Skin of body (tissue), 2 donors: ENCODE results near the gene HSPA8. TPM values are rescaled to one million over a fixed set of nuclear protein-coding genes. Genes with fewer than 3 reads are reported as not detected.
"Not testable (repeated sequence)": the region's sequence is repeated elsewhere in the genome, so short reads cannot be mapped to it uniquely, and the experiment has no call there.

Experiments used
- DNase-seq: peaks from one replicate; lab custom pipeline; 2025; lab: John Stamatoyannopoulos, UW
- total RNA-seq: library from RNA; depleted of rRNA; stranded (reverse); fragments of >200 nt; gene quantifications from one replicate; pipeline ENCODE4 v1.2.3, GENCODE V29; 2014

The HSPA8 gene
- total RNA-seq = 649 TPM

DNA sequence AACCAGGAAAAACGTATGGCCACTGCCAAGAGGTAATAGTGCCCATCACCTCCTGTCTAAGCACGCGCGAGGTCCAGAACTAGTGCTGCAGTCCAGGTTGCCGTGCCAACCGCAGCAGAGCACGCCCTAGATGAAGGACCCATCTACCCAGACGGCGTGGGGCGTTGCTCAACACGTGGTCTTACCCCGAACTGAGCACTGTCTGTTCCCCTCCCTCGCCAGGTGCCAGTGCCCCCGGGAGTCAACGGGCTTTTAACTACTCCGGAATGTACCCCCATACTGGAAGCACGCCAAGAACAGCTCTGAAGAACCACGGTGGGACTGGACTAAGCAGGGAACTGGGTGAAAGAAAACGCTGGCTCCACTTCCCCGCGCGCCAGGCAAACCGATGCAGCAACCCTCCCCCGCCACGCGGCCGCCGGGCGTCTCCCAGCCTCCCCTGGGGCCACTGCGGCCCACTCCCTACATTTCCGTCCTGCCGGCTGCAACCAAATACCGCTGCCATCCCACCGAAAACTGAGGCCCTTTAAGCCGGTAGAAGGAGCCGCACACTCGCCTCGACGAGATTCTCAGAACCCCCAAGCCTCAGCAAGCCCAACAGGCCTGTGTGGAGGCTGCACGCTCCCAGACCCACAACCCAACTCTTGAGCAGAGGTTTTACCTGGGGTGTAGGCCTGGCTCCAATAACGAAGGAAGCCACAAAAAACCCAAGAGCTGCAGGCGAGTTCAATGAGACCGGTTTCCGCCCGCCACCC is at the start of gene HSPA8:
HSPA8 (minus strand) TSS at position 734 of the 755 bp plus-strand sequence. CDS start 812 bp downstream, outside the sequence.
- peak; percentile 65 for DNase-seq

DNA sequence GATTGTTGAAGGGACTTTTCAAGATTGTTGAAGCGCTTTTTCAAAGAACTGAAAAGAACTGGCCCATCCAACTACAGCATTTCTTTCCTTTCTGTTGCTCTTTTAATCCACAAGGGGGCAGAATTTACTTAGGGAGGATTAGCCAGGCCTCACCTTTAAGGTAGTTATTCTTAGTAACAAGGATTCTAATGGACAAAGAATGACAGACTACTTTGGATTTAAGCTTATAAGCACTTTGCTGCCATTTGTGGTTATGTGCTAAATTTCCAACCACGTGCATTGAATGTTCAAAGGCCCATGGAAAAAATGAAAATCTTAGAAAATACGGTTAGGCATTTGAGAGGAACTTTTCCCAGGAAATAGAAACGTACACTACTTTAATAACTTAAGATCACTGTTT is 49.5 kb upstream of the HSPA8 start:
- peak; percentile 15 for DNase-seq

GRCh38 chr11:123110397-123110796 is 48.5 kb upstream of the HSPA8 start:
- DNase-seq = no peak

DNA sequence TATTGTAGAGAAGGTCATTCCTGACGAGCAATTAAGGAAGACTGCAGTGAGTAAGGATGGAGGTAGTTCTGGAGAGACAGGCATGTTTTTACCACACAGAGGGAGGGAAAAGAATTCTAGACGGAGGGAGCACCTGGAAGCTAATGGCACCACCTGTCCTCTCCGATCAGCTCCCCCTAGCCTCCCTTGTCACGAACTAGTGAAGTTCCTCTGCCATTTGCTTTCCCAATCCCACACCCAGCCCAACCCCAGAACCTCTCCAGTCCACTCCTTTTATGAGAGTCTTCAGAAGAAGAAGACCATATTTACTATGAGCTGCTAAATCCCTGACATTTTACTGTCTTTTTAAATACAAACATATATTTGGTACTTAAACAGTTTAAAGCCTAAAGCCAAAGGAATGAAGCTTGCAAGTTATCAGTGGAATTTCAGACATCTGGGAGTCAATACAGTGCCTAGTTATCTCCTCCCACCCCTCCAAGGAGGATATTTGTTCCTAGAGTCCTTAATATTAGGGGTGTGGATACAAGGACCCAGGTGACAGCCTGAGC is 46.1 kb upstream of the HSPA8 start:
- DNase-seq = no peak

GRCh38 chr11:123104697-123105096 is 42.8 kb upstream of the HSPA8 start:
- DNase-seq = no peak

GRCh38 chr11:123103326-123103980 is 41.5 kb upstream of the HSPA8 start:
- DNase-seq = peak; percentile 95

- DNase-seq = no peak
Measured at GRCh38 chr11:123100379-123101085, 38.6 kb upstream of the HSPA8 start.

- no peak for DNase-seq
Measured at GRCh38 chr11:123098990-123099389, 37.1 kb upstream of the HSPA8 start.

GRCh38 chr11:123093739-123094138 is 31.8 kb upstream of the HSPA8 start:
- no peak for DNase-seq

- no peak for DNase-seq
Measured at GRCh38 chr11:123091506-123091905, 29.6 kb upstream of the HSPA8 start.

DNA sequence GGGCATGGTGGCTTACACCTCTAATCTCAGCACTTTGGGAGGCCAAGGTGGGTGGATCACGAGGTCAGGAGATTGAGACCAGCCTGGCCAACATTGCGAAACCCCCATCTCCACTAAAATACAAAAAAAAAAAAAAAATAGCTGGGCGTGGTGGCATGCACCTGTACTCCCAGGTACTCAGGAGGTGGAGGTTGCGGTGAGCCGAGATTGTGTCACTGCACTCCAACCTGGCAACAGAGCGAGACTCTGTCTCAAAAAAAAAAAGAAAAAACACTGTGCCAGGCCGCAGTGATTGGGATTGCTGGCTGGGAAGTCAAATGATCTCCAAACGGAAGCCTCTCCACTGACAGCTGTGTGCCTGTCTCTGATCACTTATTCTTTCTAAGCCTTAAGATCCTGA is 28.2 kb upstream of the HSPA8 start:
- DNase-seq = not testable (repeated sequence)

DNA sequence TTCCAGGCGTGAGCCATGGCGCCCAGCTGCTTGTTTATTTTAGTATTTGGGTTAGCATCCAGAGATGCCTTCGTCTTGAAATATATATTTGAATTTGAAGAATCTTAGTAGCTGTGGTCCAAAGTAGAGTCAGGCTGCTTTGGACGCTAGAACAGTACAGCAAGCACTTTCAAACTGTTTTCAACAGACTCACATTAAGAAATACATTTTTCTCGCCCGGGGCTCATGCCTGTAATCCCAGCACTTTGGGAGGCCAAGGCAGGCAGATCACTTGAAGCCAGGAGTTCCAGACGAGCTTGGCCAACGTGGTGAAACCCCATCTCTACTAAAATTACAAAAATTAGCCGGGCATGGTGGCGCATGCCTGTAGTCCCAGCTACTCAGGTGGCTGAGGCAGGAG is 27.0 kb upstream of the HSPA8 start:
- not testable (repeated sequence) for DNase-seq

- not testable (repeated sequence) for DNase-seq
Measured at GRCh38 chr11:123087657-123088056, 25.7 kb upstream of the HSPA8 start.

DNA sequence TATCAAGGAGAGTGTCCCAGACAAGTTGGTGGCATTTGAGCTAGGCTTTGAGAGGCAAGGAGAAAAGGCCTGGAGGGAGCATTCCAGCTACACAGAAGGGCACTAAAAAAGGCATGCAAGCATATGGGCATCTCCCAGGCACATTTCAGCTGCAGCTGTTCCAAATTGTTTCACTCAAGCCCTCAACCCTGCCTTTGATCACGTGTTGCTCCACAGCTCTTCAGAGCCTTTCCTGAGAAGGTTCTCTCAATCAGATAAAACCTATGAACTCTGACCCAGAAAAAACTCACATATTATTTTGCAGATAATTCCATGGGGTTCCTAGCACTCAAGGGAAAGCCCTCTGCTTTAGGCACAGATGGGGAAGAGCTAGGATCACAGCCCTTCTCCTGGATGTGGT is 24.4 kb upstream of the HSPA8 start:
- DNase-seq = no peak

- no peak for DNase-seq
Measured at GRCh38 chr11:123085497-123085896, 23.6 kb upstream of the HSPA8 start.

GRCh38 chr11:123084454-123084853 is 22.5 kb upstream of the HSPA8 start:
- DNase-seq = no peak

GRCh38 chr11:123083623-123084029 is 21.7 kb upstream of the HSPA8 start:
- DNase-seq = peak; percentile 62

DNA sequence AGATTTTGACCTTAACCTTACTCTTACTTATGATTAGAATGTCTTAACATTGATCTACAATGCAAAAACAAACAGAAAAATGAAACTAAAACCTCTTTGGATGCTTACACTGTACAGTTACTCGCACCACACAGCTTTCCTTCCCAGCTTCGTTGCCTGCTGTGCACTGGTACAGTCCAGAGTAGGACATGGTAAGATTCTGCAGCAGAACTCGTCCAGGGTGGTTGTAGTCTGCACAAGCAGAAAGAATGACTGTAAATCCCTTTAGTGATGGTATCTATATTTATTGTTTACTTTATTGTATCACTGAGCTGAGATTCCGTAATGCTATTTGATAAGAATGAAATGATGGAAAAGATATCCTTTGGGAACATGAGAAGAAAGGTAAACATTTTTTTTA is 21.0 kb upstream of the HSPA8 start:
- no peak for DNase-seq

GRCh38 chr11:123080015-123080414 is 18.1 kb upstream of the HSPA8 start:
- DNase-seq = no peak

- DNase-seq = no peak
Measured at GRCh38 chr11:123076484-123076883, 14.5 kb upstream of the HSPA8 start.

DNA sequence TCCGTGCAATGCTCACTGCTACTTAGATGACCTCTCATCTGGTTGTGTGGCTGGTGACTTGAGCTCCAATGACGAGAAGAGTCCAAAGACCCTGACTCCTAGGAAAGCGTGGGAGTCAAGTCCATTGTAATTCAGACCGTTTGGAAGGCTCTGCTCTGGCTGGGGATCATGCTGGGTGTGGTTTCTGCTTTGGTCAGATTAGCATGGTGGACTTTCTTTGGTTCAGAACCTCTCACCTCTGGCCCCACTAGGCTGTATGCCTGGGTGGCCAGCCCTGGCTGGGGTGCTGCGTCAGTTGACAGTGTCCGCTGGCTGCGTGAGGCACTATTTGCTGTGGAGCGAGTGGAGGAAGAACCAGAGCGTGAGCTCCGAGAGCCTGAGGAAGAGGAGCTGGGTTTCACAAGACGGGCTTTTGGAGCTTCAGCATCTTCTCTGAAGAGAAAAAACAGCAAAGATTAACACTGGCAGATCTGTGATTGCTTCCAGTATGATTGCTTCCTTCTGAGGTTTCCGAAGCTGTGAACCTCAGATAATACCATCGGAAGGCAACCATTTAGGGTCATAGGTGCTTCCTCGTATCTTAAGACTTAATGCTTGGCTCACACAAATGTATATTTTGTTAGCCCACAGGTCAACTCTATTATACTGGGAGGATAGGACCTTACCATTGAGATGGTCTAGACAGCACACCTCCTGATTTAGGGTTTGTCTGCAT is 11.6 kb upstream of the HSPA8 start:
- no peak for DNase-seq
